ENCODE data around the gene DYNLT2. TPM values are rescaled to one million over a fixed set of nuclear protein-coding genes. Genes with fewer than 3 reads are reported as not detected.

The DYNLT2 gene, protein sequence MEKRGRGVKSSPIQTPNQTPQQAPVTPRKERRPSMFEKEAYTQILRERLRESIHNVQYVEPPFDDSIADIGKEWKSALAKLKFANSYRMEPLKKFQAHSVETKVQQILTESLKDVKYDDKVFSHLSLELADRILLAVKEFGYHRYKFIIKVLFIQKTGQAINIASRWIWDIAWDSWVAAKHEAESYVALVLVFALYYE
- 5.4 TPM for polyA plus RNA-seq (2013)

DNA sequence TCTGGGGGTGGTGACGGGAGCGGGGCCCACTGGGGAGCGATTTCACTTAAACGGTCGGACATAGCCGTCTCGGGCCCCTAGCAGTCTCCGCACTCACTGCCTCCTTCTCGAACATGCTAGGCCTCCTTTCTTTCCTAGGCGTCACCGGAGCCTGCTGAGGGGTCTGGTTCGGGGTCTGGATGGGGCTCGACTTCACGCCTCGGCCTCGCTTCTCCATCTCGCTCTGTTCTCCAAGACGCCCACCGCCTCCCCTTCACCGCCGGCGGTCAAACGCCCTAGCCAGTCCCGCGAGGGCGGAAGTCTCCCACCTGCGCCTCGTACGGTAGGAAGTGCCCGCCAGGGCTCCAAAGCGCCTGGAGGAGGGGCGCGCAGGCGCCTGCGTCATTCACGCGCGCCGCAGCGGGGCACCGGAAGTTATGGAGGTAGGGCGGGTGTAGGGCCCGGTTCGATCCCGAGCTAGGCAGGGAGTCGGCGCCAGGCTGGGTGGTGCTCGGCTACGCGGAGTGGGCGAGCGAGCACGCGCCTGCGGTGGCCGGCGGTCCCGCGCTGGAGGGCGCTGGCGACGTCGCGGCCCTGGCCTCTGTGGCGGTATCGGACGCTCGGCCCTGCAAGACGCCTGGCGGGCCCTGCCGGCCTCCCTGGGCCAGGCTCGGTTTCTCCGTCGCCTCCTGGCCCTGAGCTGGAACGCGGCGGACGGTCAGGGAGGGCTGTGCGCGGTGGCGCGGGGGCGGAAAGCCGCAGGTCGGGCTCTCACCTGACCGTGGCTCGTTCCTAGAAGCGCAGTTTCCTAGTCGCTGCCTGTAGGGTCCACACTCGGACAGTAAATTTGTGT lies at the start of gene DYNLT2, which contains the start of gene ERMARD:
TSS of gene DYNLT2 (minus strand) at position 331 of the 832 bp plus-strand sequence. CDS start at position 217, 114 bp downstream.
TSS of gene ERMARD (plus strand) at position 381 of the 832 bp plus-strand sequence. CDS start at position 417, 36 bp downstream.
- ChIA-PET CTCF (interaction anchor here (0.8 to 1.6 kb wide), 4 partner anchors 25 to 78 kb away, joined by 3 to 6 read pairs (median 4); no protein-coding TSS in a partner anchor), POLR2A (interaction anchor here (0.7 to 2.4 kb wide), 3 partner anchors 28 to 97 kb away, joined by 3 to 13 read pairs (median 7); partner anchors contain the start of genes C6orf120, PHF10 and WDR27)
- peak; percentile 95 to 97 (median 96) for DNase-seq
- peak within 1 kb of the TSS; percentile 78 to 96 (median 91) for H3K4me3 ChIP-seq (ENCODE audit: control insufficient read depth in 1 of 7, extremely low read depth in 1 of 7, insufficient read depth in 4 of 7, low read depth in 2 of 7, low read length in 6 of 7)
- WGBS (ENCODE audit: insufficient coverage), result under 1% methylated on average over 86 of the region's 90 CpGs
- peaks cover 10 to 25% (median 19%) of the 10 kb centered on the region in 4 experiments for H3K4me1 ChIP-seq (ENCODE audit: control extremely low read depth in 1 of 4, control insufficient read depth in 4 of 4, insufficient read depth in 4 of 4, low read length in 3 of 4)
- peaks cover 0 to 6% (median 2%) of the 10 kb centered on the region in 4 experiments for H3K36me3 ChIP-seq (ENCODE audit: control insufficient read depth in 4 of 4, insufficient read depth in 4 of 4, low read length in 3 of 4)
- peak within 1 kb of the TSS; percentile 94 to 97 for H3K27ac ChIP-seq (ENCODE audit: insufficient read depth in 1 of 2, low read depth in 1 of 2, low read length in 2 of 2, poor library complexity in 1 of 2, severe bottlenecking in 2 of 2)
- peaks cover 0 to 7% (median 0%) of the 10 kb centered on the region in 5 experiments for H3K9me3 ChIP-seq (ENCODE audit: control extremely low read depth in 1 of 5, control insufficient read depth in 4 of 5, insufficient read depth in 2 of 5, low read depth in 1 of 5, low read length in 4 of 5)
- no peaks in the 10 kb centered on the region for H3K27me3 ChIP-seq (replicated peaks in 2 of 5; ENCODE audit: control insufficient read depth in 4 of 5, insufficient read depth in 5 of 5, low read length in 4 of 5)

DNA sequence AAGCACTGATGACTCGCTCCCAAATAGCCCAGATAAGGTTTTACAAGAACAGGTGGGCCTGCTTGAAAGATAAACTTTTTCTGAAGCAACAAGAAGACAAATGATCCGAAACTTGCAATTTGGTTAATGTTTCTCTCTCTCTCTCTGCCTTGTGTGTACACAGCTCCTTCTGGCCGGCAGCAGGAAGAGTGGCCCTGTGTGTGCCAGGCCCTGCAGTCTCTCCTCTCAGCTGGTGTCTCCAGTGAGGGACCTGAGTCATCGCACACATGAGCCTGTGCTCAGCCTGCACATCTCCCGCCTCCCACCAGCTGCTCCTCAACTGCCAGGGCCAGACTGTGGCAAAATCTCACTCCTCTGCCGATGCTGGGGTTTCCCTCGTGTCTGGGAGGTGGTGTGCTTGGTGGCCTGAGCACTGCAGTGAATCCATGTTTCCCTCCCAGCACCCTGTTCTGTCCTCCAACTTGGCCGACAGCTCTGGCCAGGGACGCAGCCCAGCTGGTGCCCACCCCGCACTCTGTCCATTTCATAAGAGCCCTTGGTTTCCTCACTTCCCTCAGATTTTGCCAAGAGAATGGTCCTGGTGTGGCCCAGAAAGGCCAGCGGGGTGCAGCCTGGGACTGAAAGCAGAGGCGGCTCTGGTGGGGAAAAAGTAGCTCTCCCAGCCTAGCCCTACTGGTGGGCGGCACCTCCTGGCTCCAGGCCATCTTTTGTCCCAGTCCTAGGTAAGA lies 49.5 kb upstream of the DYNLT2 start:
- DNase-seq, result peak in 1 of 3 donors; percentile 8
- Histone ChIP-seq H3K27me3 (replicated peaks in 2 of 5; ENCODE audit: control insufficient read depth in 4 of 5, insufficient read depth in 5 of 5, low read length in 4 of 5) (peaks cover 6 to 30% (median 16%) of the 10 kb centered on the region in 5 experiments), H3K9me3 (ENCODE audit: control extremely low read depth in 1 of 5, control insufficient read depth in 4 of 5, insufficient read depth in 2 of 5, low read depth in 1 of 5, low read length in 4 of 5) (no peaks in the 10 kb centered on the region), H3K36me3 (ENCODE audit: control insufficient read depth in 4 of 4, insufficient read depth in 4 of 4, low read length in 3 of 4) (no peaks in the 10 kb centered on the region), H3K4me3 (ENCODE audit: control insufficient read depth in 1 of 7, extremely low read depth in 1 of 7, insufficient read depth in 4 of 7, low read depth in 2 of 7, low read length in 6 of 7) (no peak overlapping the region), H3K27ac (ENCODE audit: insufficient read depth in 1 of 2, low read depth in 1 of 2, low read length in 2 of 2, poor library complexity in 1 of 2, severe bottlenecking in 2 of 2) (no peak overlapping the region), H3K4me1 (ENCODE audit: control extremely low read depth in 1 of 4, control insufficient read depth in 4 of 4, insufficient read depth in 4 of 4, low read length in 3 of 4) (peaks cover 0 to 9% (median 6%) of the 10 kb centered on the region in 4 experiments)
- WGBS (ENCODE audit: insufficient coverage), result 95% methylated on average over 11 of the region's 13 CpGs
- CTCF ChIA-PET, result interaction anchor here (1.2 to 7.7 kb wide), 2 partner anchors 11 to 31 kb away, joined by 3 to 72 read pairs; no protein-coding TSS in a partner anchor
- POLR2A ChIA-PET, result no interaction called here

DNA sequence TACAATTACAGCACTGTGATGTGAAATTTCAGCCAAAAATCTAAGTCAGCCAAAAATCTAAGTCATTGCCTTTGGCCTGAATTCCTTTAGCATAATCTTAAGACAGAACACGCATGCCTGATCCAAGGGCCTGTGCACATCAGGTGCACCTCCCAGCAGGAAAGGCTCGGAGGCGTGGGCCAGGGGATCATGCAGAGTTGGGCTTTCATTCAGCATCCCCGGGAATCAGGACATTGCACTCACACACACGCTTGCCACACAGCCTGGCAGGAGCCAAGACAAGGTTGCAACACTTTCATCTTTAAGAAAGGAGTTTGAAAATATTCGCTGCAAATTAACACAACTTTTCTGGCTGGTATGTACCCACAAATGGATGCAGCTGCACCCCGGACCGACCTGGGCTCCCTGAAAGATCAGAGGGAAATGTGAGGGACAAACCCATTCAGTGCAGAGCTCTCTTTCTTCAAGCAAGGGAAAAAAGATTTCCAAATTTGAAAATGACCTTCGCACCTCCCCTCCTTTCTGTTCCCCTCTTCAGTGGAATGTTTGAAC lies 48.8 kb upstream of the DYNLT2 start:
- WGBS (ENCODE audit: insufficient coverage), result 100% methylated on average over 7 of the region's 9 CpGs
- Histone ChIP-seq H3K27ac (ENCODE audit: insufficient read depth in 1 of 2, low read depth in 1 of 2, low read length in 2 of 2, poor library complexity in 1 of 2, severe bottlenecking in 2 of 2) (no peak overlapping the region), H3K9me3 (ENCODE audit: control extremely low read depth in 1 of 5, control insufficient read depth in 4 of 5, insufficient read depth in 2 of 5, low read depth in 1 of 5, low read length in 4 of 5) (no peaks in the 10 kb centered on the region), H3K27me3 (replicated peaks in 2 of 5; ENCODE audit: control insufficient read depth in 4 of 5, insufficient read depth in 5 of 5, low read length in 4 of 5) (peaks cover 6 to 24% (median 14%) of the 10 kb centered on the region in 5 experiments), H3K36me3 (ENCODE audit: control insufficient read depth in 4 of 4, insufficient read depth in 4 of 4, low read length in 3 of 4) (no peaks in the 10 kb centered on the region), H3K4me3 (ENCODE audit: control insufficient read depth in 1 of 7, extremely low read depth in 1 of 7, insufficient read depth in 4 of 7, low read depth in 2 of 7, low read length in 6 of 7) (no peak overlapping the region), H3K4me1 (ENCODE audit: control extremely low read depth in 1 of 4, control insufficient read depth in 4 of 4, insufficient read depth in 4 of 4, low read length in 3 of 4) (peaks cover 0 to 9% (median 6%) of the 10 kb centered on the region in 4 experiments)
- no peak for DNase-seq
- CTCF ChIA-PET, result interaction anchor here (1.1 to 7.7 kb wide), 4 partner anchors 10 to 32 kb away, joined by 3 to 72 read pairs (median 6); no protein-coding TSS in a partner anchor
- POLR2A ChIA-PET, result no interaction called here

DNA sequence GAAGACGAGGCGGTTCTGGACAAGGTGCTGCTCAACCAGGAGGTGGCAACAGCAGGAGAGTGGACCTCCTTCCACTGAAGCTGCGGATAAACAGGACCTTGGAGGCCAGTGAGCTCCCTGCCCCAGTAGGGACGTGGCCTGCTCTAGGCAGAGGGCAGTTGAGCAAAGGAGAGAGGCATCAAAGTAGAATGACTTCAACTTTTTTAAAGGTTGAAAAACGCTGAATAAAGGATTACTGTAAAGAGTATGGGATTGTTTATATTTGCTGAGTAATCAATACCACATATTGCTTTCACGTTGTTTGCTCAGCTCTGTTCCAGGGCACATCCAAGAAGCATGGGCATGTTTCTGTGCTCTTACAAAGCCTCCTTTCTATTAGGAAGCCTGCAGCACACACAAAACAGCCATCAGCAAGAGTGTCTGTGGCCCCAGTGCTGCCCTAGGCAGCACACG lies 48.1 kb upstream of the DYNLT2 start:
- DNase-seq, result no peak
- Histone ChIP-seq H3K9me3 (ENCODE audit: control extremely low read depth in 1 of 5, control insufficient read depth in 4 of 5, insufficient read depth in 2 of 5, low read depth in 1 of 5, low read length in 4 of 5) (no peaks in the 10 kb centered on the region), H3K4me3 (ENCODE audit: control insufficient read depth in 1 of 7, extremely low read depth in 1 of 7, insufficient read depth in 4 of 7, low read depth in 2 of 7, low read length in 6 of 7) (no peak overlapping the region), H3K27ac (ENCODE audit: insufficient read depth in 1 of 2, low read depth in 1 of 2, low read length in 2 of 2, poor library complexity in 1 of 2, severe bottlenecking in 2 of 2) (no peak overlapping the region), H3K27me3 (replicated peaks in 2 of 5; ENCODE audit: control insufficient read depth in 4 of 5, insufficient read depth in 5 of 5, low read length in 4 of 5) (peaks cover 4 to 17% (median 13%) of the 10 kb centered on the region in 5 experiments), H3K36me3 (ENCODE audit: control insufficient read depth in 4 of 4, insufficient read depth in 4 of 4, low read length in 3 of 4) (no peaks in the 10 kb centered on the region), H3K4me1 (ENCODE audit: control extremely low read depth in 1 of 4, control insufficient read depth in 4 of 4, insufficient read depth in 4 of 4, low read length in 3 of 4) (peaks cover 0 to 9% (median 6%) of the 10 kb centered on the region in 4 experiments)
- 89% methylated on average over 4 of the region's 7 CpGs for WGBS (ENCODE audit: insufficient coverage)
- ChIA-PET CTCF (interaction anchor here (1.1 to 3.2 kb wide), 4 partner anchors 8 to 32 kb away, joined by 3 to 8 read pairs (median 6); no protein-coding TSS in a partner anchor), POLR2A (no interaction called here)

DNA sequence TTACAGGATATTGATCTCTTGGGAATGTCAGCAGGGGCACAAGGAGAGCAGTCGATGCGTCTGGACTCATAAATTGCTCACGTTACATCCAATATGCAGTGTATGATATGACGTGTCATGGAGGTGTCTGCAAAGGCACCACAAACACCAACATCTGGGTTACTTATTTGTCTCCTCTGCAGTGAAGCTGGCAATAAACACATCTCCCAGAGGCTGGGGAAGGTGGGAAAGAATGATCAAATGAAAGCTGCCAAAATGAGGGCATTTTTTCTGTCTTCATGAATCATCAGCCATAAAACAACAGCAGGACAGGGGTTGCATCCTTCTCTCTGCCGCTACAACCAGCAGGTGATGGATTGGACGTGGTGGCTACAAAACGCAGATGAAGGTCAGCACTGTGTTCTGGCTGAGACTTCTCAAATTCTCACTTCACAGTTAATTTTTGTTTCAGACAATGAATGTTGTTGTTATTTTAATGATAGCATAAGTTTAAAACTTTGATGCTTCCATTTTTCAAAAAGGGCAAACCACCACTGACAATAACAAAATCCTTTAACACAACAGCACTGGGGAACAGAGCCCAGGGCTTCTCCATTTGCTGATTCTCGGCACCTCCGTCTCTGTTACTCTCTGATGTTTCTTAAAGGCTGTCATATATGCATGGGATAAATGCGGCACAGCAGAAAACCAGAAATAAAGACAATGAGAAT lies 47.5 kb upstream of the DYNLT2 start:
- Histone ChIP-seq H3K27ac (ENCODE audit: insufficient read depth in 1 of 2, low read depth in 1 of 2, low read length in 2 of 2, poor library complexity in 1 of 2, severe bottlenecking in 2 of 2) (no peak overlapping the region), H3K4me3 (ENCODE audit: control insufficient read depth in 1 of 7, extremely low read depth in 1 of 7, insufficient read depth in 4 of 7, low read depth in 2 of 7, low read length in 6 of 7) (no peak overlapping the region), H3K4me1 (ENCODE audit: control extremely low read depth in 1 of 4, control insufficient read depth in 4 of 4, insufficient read depth in 4 of 4, low read length in 3 of 4) (peaks cover 0 to 9% (median 6%) of the 10 kb centered on the region in 4 experiments), H3K27me3 (replicated peaks in 2 of 5; ENCODE audit: control insufficient read depth in 4 of 5, insufficient read depth in 5 of 5, low read length in 4 of 5) (peaks cover 4 to 17% (median 13%) of the 10 kb centered on the region in 5 experiments), H3K9me3 (ENCODE audit: control extremely low read depth in 1 of 5, control insufficient read depth in 4 of 5, insufficient read depth in 2 of 5, low read depth in 1 of 5, low read length in 4 of 5) (no peaks in the 10 kb centered on the region), H3K36me3 (ENCODE audit: control insufficient read depth in 4 of 4, insufficient read depth in 4 of 4, low read length in 3 of 4) (no peaks in the 10 kb centered on the region)
- WGBS (ENCODE audit: insufficient coverage), result 93% methylated on average over 8 of the region's 10 CpGs
- ChIA-PET CTCF (interaction anchor here (1.1 to 3.2 kb wide), 4 partner anchors 8 to 33 kb away, joined by 3 to 8 read pairs (median 6); no protein-coding TSS in a partner anchor), POLR2A (no interaction called here)
- no peak for DNase-seq

DNA sequence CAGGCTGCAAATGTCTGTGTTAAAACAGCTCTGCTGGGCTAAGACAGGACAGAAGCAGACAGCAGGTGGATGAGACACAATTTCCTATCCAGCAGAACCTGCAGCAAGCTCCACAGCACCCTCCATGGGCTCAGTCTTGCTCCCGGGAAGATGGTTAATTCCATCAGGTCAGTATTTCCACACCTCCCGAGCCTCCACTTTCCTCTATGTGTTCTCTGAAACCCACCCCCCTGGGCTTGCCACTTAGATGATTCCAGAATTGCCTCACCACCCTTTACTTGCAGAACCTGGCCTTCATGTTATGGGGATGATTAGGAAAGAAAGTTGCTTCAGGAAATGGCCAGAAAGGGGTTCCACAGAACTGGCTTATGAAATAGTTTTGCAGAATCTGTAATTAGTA lies 43.8 kb upstream of the DYNLT2 start:
- Histone ChIP-seq H3K4me3 (ENCODE audit: control insufficient read depth in 1 of 7, extremely low read depth in 1 of 7, insufficient read depth in 4 of 7, low read depth in 2 of 7, low read length in 6 of 7) (no peak overlapping the region), H3K9me3 (ENCODE audit: control extremely low read depth in 1 of 5, control insufficient read depth in 4 of 5, insufficient read depth in 2 of 5, low read depth in 1 of 5, low read length in 4 of 5) (no peaks in the 10 kb centered on the region), H3K4me1 (ENCODE audit: control extremely low read depth in 1 of 4, control insufficient read depth in 4 of 4, insufficient read depth in 4 of 4, low read length in 3 of 4) (peaks cover 0 to 9% (median 6%) of the 10 kb centered on the region in 4 experiments), H3K36me3 (ENCODE audit: control insufficient read depth in 4 of 4, insufficient read depth in 4 of 4, low read length in 3 of 4) (no peaks in the 10 kb centered on the region), H3K27ac (ENCODE audit: insufficient read depth in 1 of 2, low read depth in 1 of 2, low read length in 2 of 2, poor library complexity in 1 of 2, severe bottlenecking in 2 of 2) (no peak overlapping the region), H3K27me3 (replicated peaks in 2 of 5; ENCODE audit: control insufficient read depth in 4 of 5, insufficient read depth in 5 of 5, low read length in 4 of 5) (peaks cover 4 to 29% (median 16%) of the 10 kb centered on the region in 5 experiments)
- 83% methylated on average over 1 of the region's 2 CpGs for WGBS (ENCODE audit: insufficient coverage)
- CTCF ChIA-PET, result interaction anchor here (2.0 to 4.0 kb wide), 2 partner anchors 9 to 735 kb away, joined by 6 to 35 read pairs; no protein-coding TSS in a partner anchor
- POLR2A ChIA-PET, result no interaction called here
- DNase-seq, result no peak

All from common myeloid progenitor, CD34-positive (primary cell).